Dendritic cell treated with granulocyte-macrophage colony-stimulating factor and Interleukin-4, amounts not matched to agents 40 ng/mL and 50 ng/mL, for 4 days (primary cell): Measurements from ENCODE around the gene ARL6IP6.
"Not testable (repeated sequence)": the region's sequence is repeated elsewhere in the genome, so short reads cannot be mapped to it uniquely, and the experiment has no call there.

Experiments
- H3K27ac Mint-ChIP-seq: one replicate; pipeline ENCODE4 v1.8.0; 2022; ENCODE audit warnings: mild to moderate bottlenecking, mixed read lengths
- H3K27me3 Mint-ChIP-seq: one replicate; pipeline ENCODE4 v1.8.0; 2022; ENCODE audit warnings: mild to moderate bottlenecking, mixed read lengths
- H3K36me3 Mint-ChIP-seq: one replicate; pipeline ENCODE4 v1.8.0; 2022; ENCODE audit warnings: low read depth, mixed read lengths
- H3K4me1 Mint-ChIP-seq: one replicate; pipeline ENCODE4 v1.8.0; 2022; ENCODE audit warnings: low read depth, mixed read lengths
- H3K4me3 Mint-ChIP-seq: one replicate; pipeline ENCODE4 v1.8.0; 2022; ENCODE audit warnings: mild to moderate bottlenecking, moderate library complexity, mixed read lengths
- H3K9me3 Mint-ChIP-seq: one replicate; pipeline ENCODE4 v1.8.0; 2022; ENCODE audit warnings: mixed read lengths
- intact Hi-C: fragments of 100-400 bp; cut with micrococcal nuclease; formaldehyde crosslinking; loops from one replicate; pipeline ENCODE4 v1.15.0; 2022

ARL6IP6 gene

DNA sequence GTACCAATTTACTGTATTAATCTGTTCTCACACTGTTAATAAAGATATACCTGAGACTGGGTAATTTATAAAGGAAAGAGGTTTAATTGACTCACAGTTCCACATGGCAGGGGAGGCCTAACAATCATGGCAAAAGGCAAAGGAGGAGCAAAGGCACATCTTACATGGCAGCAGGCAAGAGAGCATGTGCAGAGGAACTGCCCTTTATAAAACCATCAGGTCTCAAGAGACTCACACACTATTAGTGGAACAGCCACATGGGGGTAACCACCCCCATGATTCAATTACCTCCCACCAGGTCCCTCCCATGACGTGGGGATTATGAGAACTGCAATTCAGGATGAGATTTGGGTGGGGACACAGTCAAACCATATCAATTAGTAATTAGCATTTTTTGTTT lies 21.3 kb downstream of the ARL6IP6 start:
- intact Hi-C loops, H3K27ac Mint-ChIP-seq, H3K4me1 Mint-ChIP-seq: not testable (repeated sequence)

DNA sequence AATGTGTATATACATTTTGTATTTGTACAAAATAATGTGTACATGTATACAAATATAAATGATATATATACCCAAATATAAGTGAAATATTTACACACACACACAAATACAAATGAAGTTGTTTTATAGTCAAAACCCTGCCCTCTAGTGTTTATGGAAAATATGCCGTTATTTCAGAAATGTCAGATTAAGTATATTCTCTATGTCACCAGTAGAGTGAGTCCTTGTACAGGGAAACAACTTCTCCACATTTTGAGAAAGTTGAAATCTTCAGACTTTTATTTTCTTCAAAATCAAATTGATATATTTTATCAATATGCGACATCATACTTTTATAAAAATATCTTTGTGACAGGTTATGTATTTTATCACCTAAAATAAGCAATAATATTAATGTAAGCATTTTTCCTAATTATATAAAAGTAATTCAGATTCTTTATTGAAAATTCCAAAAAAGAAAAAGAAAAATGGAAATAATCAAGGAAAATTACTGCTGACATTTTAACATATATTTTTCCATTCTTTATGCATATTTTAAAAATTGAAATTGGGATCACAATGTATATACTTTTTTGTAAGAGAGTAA lies 22.4 kb downstream of the ARL6IP6 start:
- Mint-ChIP-seq H3K9me3 (peaks cover 9% of the 10 kb centered on the region), H3K27ac (no peak overlapping the region), H3K27me3 (no peaks in the 10 kb centered on the region), H3K4me3 (no peak overlapping the region), H3K4me1 (peaks cover 9% of the 10 kb centered on the region), H3K36me3 (peaks cover 49% of the 10 kb centered on the region)
- intact Hi-C loops = no loop called here

More for the DNA sequence above, 21.3 kb downstream of the ARL6IP6 start:
- H3K4me3 Mint-ChIP-seq, H3K9me3 Mint-ChIP-seq, H3K27me3 Mint-ChIP-seq: not testable (repeated sequence)
- H3K36me3 Mint-ChIP-seq = peaks cover 47% of the 10 kb centered on the region

GRCh38 chr2:152743002-152743401 lies 24.6 kb downstream of the ARL6IP6 start:
- Mint-ChIP-seq H3K4me1 (no peaks in the 10 kb centered on the region), H3K9me3 (peaks cover 9% of the 10 kb centered on the region), H3K27ac (no peak overlapping the region), H3K36me3 (peaks cover 38% of the 10 kb centered on the region), H3K27me3 (no peaks in the 10 kb centered on the region), H3K4me3 (no peak overlapping the region)
- intact Hi-C loops = no loop called here

GRCh38 chr2:152747751-152748150 lies 29.3 kb downstream of the ARL6IP6 start:
- H3K27me3 Mint-ChIP-seq, H3K9me3 Mint-ChIP-seq, H3K4me1 Mint-ChIP-seq, H3K27ac Mint-ChIP-seq, intact Hi-C loops, H3K4me3 Mint-ChIP-seq: not testable (repeated sequence)
- peaks cover 44% of the 10 kb centered on the region for H3K36me3 Mint-ChIP-seq

- Mint-ChIP-seq H3K9me3 (no peaks in the 10 kb centered on the region), H3K27me3 (no peaks in the 10 kb centered on the region), H3K4me3 (no peak overlapping the region), H3K36me3 (peaks cover 68% of the 10 kb centered on the region), H3K4me1 (no peaks in the 10 kb centered on the region), H3K27ac (no peak overlapping the region)
- intact Hi-C loops = no loop called here
Measured at GRCh38 chr2:152755029-152755428, 36.6 kb downstream of the ARL6IP6 start.

DNA sequence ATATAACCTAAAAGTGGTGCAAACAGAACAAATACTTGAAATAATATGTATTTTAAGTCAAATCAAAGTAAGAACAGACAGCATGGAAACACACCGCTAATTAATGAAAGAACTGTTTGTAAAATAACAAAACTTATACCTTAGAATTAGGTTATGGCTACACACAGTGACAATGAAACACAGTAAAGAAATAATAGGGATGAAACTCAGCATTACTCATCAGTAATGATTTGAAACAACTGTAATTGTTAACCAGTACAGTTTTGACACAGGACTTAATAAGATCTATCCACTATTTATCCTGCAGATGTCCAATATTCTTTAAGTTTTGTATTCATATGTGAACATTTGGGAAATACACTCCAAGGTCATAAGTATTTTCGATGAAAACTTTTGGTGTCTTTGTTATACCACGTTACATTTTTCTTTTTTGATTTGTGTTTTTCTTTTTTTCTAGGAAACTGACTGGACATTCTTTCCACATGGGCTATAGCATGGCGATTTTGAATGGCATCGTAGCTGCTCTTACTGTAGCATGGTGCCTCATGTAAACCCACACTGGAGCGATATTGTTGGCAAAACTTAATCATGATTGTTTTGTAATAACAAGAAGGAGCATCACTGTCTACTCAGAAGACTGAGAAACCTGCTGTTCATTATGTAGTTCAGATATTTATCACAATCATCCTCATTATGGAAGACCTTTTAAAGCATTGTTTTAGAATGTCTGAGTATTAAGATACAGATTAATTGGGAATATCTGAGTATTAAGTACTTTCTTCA lies 41.1 kb downstream of the ARL6IP6 start:
- Mint-ChIP-seq H3K27ac (no peak overlapping the region), H3K36me3 (peaks cover 60% of the 10 kb centered on the region), H3K4me3 (no peak overlapping the region), H3K27me3 (no peaks in the 10 kb centered on the region), H3K9me3 (no peaks in the 10 kb centered on the region), H3K4me1 (no peaks in the 10 kb centered on the region)
- intact Hi-C loops = no loop called here

GRCh38 chr2:152761214-152761613 lies 42.8 kb downstream of the ARL6IP6 start:
- no peaks in the 10 kb centered on the region for H3K27me3 Mint-ChIP-seq
- H3K4me3 Mint-ChIP-seq = no peak overlapping the region
- no peaks in the 10 kb centered on the region for H3K9me3 Mint-ChIP-seq
- intact Hi-C loops = no loop called here
- H3K4me1 Mint-ChIP-seq = no peaks in the 10 kb centered on the region
- H3K27ac Mint-ChIP-seq = no peak overlapping the region
- peaks cover 43% of the 10 kb centered on the region for H3K36me3 Mint-ChIP-seq

DNA sequence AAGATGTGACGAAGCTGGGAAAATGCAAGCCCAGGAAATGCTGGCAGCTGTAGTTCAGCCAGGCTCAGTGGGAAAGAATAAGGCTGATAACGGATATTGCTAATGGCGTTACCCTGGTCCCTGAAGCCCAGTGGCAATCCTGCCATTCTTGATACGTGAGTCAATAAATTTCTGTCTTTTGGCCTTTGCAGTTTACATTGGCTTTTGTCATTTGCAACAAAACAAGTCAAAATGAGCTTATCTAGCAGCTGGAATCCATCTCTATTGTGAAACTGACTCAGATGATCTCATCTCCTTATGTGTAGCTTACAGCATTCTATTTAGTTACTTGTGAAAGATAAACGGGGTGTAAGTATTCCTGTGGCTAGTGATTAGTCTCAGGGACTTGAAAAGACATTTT lies 43.8 kb downstream of the ARL6IP6 start:
- Mint-ChIP-seq H3K9me3 (peaks cover 3% of the 10 kb centered on the region), H3K4me1 (no peaks in the 10 kb centered on the region), H3K36me3 (peaks cover 35% of the 10 kb centered on the region), H3K27ac (no peak overlapping the region), H3K27me3 (no peaks in the 10 kb centered on the region), H3K4me3 (no peak overlapping the region)
- intact Hi-C loops = no loop called here

- peaks cover 42% of the 10 kb centered on the region for H3K36me3 Mint-ChIP-seq
- H3K27me3 Mint-ChIP-seq, H3K4me1 Mint-ChIP-seq, H3K27ac Mint-ChIP-seq, H3K4me3 Mint-ChIP-seq, intact Hi-C loops, H3K9me3 Mint-ChIP-seq: not testable (repeated sequence)
Measured at GRCh38 chr2:152763208-152763607, 44.8 kb downstream of the ARL6IP6 start.

DNA sequence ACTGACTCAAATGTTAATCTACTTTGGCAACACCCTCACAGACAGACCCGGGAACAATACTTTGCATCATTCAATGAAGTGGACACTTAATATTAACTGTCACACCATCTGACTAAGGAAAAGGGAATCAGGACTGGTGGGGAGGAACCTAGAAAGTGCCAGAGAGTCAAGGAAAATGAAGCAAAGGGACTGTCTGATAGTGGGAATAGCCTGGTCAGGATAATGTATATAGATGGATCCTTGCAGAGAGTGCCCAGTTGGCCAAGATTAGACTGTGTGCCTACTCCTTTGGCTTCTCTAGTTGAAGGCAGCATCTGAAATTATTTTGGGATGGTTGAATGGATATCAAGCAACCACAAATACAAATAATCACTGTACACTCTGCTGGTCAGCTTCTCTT lies 45.2 kb downstream of the ARL6IP6 start:
- H3K4me3 Mint-ChIP-seq = no peak overlapping the region
- H3K9me3 Mint-ChIP-seq = peaks cover 10% of the 10 kb centered on the region
- H3K4me1 Mint-ChIP-seq = no peaks in the 10 kb centered on the region
- no peak overlapping the region for H3K27ac Mint-ChIP-seq
- H3K27me3 Mint-ChIP-seq = no peaks in the 10 kb centered on the region
- intact Hi-C loops = no loop called here
- H3K36me3 Mint-ChIP-seq = peaks cover 42% of the 10 kb centered on the region

DNA sequence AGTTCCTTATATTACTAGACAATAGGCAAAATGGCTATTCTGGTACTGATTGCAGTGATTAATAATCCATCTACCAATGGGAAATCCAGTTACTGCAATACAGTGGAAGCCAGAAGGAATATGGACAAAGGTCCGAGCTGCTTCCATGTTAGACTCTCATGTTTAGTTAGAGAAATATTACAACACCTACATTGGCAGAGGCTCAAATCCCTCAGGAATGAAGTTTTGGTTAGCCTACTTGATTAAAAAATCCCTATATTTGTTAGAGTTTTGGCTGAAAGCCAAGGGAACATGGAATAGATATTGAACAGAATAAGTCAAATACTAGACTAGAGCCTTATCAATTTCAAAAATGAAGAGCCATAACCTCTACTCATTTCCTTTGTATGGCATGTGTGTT lies 48.5 kb downstream of the ARL6IP6 start:
- H3K27me3 Mint-ChIP-seq = no peaks in the 10 kb centered on the region
- intact Hi-C loops = no loop called here
- H3K27ac Mint-ChIP-seq = no peak overlapping the region
- H3K36me3 Mint-ChIP-seq = peaks cover 28% of the 10 kb centered on the region
- no peaks in the 10 kb centered on the region for H3K4me1 Mint-ChIP-seq
- peaks cover 10% of the 10 kb centered on the region for H3K9me3 Mint-ChIP-seq
- H3K4me3 Mint-ChIP-seq = no peak overlapping the region

DNA sequence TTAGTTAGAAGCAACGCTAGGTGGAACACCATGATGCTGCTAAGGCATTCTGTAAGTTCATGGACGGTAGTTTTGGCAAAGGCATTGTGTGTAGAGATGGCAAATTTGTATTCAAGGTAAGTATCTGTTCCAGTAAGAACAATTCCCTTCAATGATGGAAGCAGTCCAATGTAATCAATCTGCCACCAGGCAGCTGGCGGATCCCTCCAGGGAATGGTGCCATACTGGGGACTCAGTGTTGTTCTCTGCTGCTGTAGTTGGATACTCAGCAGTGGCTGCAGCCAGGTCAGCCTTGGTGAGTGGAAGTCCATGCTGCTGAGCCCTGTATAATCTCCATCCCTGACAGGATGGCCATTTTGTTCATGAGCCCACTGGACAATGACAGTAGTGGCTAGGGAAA lies 62.8 kb downstream of the ARL6IP6 start:
- intact Hi-C loops = no loop called here
- Mint-ChIP-seq H3K36me3 (no peaks in the 10 kb centered on the region), H3K27ac (no peak overlapping the region), H3K27me3 (no peaks in the 10 kb centered on the region), H3K9me3 (no peaks in the 10 kb centered on the region), H3K4me3 (no peak overlapping the region), H3K4me1 (no peaks in the 10 kb centered on the region)

DNA sequence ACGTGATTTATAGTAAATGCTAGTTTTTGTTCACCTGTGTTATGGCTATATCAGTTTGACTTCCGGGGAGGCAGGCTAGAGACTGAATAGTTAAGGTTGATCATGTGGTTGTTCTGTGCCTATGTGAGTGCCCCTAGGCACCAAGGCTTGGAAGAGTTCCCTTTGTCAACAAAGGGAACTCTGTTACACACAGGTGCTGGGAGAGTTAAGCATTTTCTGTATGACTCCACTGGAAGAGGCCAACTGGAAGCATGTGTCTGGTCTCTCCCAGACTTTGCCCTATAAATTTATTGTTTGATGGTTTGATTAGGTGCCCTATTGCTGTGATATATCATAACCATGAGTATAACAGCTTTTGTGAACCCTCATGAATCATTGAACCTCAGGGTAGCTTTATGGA lies 63.8 kb downstream of the ARL6IP6 start:
- peaks cover 7% of the 10 kb centered on the region for H3K9me3 Mint-ChIP-seq
- no peak overlapping the region for H3K4me3 Mint-ChIP-seq
- H3K27ac Mint-ChIP-seq = no peak overlapping the region
- intact Hi-C loops = no loop called here
- H3K36me3 Mint-ChIP-seq = no peaks in the 10 kb centered on the region
- H3K4me1 Mint-ChIP-seq = no peaks in the 10 kb centered on the region
- no peaks in the 10 kb centered on the region for H3K27me3 Mint-ChIP-seq

GRCh38 chr2:152790883-152791282 lies 72.5 kb downstream of the ARL6IP6 start:
- Mint-ChIP-seq H3K27me3 (no peaks in the 10 kb centered on the region), H3K27ac (no peak overlapping the region), H3K36me3 (no peaks in the 10 kb centered on the region), H3K4me1 (no peaks in the 10 kb centered on the region), H3K9me3 (peaks cover 25% of the 10 kb centered on the region), H3K4me3 (no peak overlapping the region)
- intact Hi-C loops = no loop called here

DNA sequence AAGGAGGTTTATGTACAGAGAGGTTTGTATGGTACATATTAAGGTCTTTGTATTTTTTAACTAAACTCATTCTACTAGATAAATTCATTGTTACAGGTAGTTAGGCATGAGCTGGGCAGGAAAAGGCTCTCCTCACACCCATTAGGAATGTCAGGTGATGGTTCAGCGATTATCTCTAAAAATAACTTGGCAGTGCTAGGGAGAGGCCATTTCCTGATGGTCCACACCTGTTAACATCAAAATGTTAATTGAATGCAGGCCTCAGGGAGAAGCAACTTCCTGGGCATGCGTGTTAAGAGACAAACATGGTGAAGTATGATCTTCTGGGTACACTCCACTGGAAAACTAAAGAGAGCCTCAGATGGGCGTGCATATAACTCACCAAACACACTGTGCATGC lies 73.6 kb downstream of the ARL6IP6 start:
- intact Hi-C loops = no loop called here
- H3K36me3 Mint-ChIP-seq = no peaks in the 10 kb centered on the region
- H3K9me3 Mint-ChIP-seq = peaks cover 21% of the 10 kb centered on the region
- no peaks in the 10 kb centered on the region for H3K4me1 Mint-ChIP-seq
- no peak overlapping the region for H3K4me3 Mint-ChIP-seq
- no peak overlapping the region for H3K27ac Mint-ChIP-seq
- no peaks in the 10 kb centered on the region for H3K27me3 Mint-ChIP-seq
